GM21390 (cell line): ENCODE measurements around the gene TPD52L1.
"Not testable (repeated sequence)": the region's sequence is repeated elsewhere in the genome, so short reads cannot be mapped to it uniquely, and the experiment has no call there.

Source experiments
- ATAC-seq: cut with Tn5 transposase; IDR thresholded peaks from one replicate; pipeline ENCODE4 v1.9.1; 2021; ENCODE audit not compliant: unreplicated experiment

TPD52L1 gene

DNA sequence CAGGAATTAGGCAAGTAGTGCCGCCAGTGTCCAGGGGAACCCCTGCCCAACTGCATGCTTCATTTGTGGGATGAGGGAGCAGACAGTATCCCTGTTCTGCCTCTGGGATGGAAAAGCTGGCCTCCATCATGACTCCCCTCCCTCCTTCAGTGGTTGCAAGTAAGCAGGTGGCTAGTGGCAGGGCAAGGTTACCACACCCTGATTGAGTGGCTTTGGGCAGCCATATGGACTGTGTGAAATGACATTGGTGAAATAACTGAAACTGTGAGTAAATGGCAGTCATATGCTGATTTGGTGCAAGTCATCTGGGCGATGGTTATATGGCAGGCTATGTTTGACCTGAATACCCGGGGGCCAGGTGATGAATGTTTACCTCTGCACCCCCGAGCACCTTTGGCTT is 115.2 kb downstream of the TPD52L1 start:
- ATAC-seq: no peak

DNA sequence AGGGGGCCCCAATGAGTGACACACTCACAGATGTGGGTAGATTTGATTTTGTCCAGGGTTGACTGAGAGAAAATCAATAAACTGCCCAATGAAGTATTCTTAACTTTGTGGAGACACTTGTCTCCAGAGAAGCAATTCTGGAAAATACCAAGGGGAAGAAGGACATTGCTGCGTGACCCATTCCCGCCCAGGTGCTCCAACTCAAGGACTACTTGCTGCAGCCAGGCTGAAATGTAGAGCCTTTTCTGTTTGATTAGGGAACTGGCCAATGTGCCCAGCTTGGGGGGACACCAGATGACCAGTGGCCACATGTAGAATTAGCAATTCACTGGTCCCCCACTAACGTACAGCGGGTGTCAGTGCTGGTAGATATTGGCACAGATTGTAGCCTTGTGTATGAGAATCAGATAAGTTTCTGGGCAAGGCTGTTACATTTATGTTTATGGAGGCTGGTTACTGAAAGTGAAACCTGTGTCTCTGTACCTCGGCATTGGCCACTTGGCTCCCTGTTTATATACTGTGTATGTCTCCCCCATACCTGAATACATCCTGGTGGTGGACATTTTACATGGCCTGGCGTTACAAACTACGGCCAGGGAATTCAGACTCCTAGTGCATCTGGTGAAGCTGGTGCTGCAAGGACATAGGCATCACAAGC is 115.9 kb downstream of the TPD52L1 start:
- ATAC-seq: no peak

DNA sequence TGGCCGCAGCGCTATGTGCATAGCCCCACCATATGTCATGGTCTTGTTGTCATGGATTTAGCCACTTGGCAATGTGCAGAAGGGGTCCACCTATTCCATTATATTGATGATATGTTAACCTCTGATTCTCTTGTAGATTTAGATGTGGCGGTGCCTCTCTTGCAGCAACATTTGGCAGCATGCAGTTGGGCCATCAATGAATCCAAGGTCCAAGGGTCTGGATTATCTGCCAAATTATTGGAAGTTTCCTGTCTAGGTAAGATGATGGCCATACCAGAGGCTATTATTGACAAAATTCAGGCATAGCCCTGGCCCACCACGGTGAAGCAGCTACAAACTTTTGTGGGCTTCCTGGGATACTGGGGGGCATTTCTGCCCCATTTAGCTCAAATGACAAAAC is 116.8 kb downstream of the TPD52L1 start:
- ATAC-seq: no peak

DNA sequence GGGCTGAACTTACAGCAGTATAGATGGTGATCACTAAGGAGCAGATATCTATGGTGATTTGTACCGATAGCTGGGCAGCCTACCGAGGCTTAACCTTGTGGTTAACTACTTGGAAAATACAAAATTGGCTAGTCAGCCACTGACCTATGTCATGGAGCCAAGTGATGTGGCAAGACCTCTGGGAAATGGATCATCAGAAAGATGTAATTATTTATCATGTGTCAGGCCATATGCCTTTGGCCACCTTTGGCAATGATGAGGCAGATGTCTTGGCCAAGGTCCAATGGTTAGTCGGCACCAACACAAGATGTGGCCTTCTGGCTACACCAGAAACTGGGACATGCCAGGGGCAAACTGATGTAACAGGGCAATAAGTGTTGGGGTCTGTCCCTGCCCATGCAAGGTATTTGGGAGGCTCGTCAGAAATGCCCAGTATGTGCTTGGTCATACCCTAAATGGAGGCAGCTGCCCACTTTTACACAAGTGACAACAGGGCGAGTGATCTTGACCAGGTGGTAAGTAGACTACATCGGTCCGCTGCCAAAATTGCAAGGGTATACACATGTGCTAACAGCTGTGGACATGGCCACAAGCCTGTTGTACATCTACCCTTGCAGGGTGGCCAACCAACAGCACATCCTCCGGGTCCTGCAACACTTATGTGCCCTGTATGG is 118.0 kb downstream of the TPD52L1 start:
- no peak for ATAC-seq

DNA sequence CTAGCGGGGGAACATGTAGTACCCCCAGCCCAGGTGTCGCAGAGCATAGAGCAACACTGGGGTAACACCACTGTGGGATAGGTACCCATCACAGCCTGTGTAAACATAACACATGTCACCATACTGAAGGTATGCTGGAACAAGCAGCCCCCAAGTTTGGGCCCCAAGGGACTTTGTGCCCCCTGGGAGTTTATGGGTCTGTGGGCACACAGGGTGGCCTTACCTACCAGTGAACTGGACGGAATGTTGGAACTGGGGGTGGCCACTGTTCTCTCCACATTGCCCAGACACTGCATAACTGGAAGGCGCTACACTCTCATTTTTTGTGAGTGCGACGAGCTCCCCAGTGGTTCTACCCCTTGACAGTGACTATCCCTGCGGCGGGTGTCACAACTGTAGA is 119.7 kb downstream of the TPD52L1 start:
- no peak for ATAC-seq

DNA sequence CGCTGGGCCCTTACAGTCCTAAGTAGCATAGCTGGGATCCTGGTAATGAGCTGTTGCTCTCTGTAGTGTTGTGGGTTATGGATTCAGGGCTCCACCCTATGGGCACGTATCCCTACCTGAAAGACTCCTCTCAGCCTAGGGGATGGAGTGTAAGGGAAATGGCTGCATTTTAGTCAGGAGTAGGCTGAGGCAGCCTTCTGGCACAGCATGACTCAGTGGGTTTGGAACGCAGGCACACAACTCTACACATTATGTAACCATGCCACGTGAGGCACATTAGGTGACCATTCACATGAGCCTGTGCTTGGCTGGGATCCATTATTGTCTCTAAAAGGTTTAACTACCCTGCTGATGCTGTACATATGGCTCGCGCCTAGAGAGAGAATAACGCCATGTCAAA is 120.4 kb downstream of the TPD52L1 start:
- ATAC-seq: no peak

DNA sequence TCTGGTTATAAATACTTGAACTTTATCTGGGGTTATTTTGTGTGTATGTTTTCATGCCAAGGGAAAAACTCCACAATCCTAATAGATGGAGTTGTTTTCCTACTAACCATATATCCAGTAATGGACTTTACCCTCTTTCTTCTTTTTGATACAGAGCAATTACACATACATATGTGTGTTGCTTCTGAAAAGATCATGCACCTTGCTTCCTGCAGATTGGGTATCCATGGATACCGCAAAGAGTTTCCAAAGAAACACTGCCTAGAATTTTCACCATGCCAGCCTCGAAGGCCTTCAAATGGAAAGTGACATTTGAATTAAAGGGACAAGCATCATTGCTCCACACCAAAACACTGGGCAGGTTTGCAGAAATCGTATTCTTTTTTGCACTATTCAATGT is 121.4 kb downstream of the TPD52L1 start:
- no peak for ATAC-seq

DNA sequence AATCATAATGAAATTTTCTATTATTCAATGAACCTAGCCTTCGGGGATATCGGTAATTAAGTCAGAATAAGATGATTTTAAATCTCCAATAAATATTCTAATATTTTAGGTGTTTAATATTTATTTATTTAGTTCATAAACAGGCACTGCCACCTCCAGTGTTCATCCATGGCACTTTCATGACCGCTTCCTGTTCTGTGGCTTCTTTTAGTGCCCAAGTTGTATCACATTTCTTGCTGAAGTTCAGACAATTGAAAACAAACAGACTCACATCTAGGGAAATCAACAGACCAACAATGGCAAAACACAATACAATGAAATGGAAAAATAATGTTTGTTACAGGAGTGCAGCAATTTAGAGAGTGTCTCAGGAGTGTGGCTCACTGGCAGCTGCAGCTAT is 122.2 kb downstream of the TPD52L1 start:
- no peak for ATAC-seq

DNA sequence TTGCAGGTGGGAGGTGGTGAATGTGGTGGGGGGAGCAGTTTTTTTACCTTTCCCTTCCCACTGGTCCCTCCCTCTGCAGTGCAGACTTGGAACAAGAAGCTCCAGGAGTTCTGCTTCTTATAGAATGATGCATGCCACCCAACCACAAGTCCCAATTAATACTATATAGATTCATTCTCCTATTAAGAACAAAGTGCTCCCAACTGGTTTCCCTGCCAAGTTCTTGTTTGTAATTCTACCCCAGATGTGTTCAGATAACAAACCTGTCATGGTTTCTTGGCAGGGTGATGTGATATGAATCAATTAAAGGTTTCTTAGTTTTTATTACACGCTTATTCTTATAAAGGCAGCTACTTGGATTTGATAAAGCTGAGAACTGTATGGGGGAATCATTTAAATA is 124.3 kb downstream of the TPD52L1 start:
- no peak for ATAC-seq

DNA sequence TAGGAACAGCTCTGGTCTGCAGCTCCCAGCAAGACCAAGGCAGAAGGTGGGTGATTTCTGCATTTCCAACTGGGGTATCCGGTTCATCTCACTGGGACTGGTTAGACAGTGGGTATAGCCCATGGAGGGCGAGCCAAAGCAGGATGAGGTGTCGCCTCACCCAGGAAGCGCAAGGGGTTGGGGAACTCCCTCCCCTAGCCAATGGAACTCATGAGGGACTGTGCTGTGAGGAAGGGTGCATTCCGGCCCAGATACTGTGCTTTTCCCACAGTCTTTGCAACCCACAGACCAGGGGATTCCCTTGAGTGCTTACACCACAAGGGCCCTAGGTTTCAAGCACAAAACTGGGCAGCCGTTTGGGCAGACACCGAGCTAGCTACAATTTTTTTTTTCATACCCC is 126.4 kb downstream of the TPD52L1 start:
- ATAC-seq: no peak

DNA sequence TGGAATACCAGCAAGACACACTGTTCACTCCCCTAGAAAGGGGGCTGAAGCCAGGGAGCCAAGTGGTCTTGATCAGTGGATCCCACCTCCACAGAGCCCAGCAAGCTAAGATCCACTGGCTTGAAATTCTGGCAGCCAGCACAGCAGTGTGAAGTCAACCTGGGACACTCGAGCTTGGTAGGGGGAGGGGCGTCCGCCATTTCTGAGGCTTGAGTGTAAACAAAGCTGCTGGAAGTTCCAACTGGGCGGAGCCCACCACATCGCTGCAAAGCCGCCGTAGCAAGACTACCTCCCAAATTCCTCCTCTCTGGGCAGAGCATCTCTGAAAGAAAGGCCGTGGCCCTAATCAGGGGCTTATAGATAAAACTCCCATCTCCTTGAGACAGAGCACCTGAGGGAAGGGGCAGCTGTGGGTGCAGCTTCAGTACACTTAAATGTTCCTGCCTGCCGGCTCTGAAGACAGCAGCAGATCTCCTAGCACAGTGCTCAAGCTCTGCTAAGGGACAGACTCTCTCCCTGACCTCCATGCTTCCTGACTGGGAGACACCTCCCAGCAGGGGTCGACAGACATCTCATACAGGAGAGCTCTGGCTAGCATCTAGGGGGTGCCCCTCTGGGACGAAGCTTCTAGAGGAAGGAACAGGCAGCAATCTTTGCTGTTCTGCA is 126.9 kb downstream of the TPD52L1 start:
- ATAC-seq: not testable (repeated sequence)

DNA sequence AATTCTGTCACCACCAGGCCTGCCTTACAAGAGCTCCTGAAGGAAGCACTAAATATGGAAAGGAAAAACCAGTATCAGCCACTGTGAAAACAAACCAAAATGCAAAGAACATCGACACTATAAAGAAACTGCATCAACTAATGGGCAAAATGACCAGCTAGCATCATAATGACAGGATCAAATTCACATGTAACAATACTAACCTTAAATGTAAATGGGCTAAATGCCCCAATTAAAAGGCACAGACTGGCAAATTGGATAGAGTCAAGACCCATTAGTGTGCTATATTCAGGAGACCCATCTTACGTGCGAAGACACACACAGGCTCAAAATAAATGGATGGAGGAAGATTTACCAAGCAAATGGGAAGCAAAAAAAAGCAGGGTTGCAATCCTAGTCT is 128.9 kb downstream of the TPD52L1 start:
- not testable (repeated sequence) for ATAC-seq

DNA sequence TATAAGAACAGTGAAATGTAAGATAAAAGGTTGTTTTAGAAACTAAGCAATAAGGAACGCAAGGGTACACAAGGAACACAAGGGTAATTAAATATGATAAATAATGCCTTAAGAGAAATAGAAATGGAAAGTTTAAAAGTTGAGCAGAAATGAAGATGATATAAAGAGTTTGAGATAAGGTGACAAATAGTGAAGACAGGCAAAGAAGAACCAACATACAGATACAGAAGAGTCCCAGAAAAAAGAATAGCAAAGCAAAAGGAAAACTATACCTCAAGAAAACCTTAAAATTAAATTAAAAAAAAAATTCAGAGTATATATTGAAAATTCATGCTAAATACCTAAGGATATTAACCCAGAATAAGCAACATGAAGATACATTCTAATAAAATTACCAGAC is 131.8 kb downstream of the TPD52L1 start:
- no peak for ATAC-seq

DNA sequence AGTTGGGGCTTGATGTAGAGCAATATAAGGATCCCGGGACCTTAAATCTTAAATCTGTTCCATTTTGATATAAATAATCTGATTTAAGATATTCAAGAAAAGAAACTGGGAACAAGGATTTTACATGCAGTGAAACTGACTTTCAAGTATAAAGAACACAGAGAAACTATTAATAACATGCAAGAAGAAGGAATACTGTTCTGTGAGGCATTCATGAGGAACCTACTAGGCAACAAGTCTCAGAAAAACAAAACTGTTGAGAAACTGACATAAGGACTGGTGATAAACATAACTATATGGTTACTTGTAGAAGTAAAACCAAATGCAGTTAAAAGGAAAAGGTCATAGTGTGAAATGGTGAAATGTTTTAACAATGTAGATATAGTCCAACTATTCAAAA is 132.4 kb downstream of the TPD52L1 start:
- no peak for ATAC-seq

DNA sequence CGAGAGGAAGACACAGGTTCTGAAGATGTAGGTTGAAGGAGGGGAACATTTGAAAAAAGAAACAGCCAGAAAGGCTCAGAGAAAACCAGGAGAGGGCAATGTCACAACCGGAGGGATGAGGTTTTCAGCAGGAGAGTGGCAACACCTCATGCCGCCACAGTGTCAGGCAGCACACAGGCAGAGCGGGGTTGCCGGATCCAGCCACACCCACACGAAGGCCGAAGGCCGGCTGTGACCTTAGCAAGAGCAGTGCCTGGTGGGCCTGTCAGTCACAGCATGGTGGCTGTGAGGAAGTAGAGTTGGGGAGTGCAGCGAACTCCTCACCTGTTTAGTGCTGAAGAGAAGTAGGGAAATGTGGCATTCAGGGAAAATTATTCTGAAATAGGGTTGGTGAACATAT is 134.1 kb downstream of the TPD52L1 start:
- ATAC-seq: no peak

DNA sequence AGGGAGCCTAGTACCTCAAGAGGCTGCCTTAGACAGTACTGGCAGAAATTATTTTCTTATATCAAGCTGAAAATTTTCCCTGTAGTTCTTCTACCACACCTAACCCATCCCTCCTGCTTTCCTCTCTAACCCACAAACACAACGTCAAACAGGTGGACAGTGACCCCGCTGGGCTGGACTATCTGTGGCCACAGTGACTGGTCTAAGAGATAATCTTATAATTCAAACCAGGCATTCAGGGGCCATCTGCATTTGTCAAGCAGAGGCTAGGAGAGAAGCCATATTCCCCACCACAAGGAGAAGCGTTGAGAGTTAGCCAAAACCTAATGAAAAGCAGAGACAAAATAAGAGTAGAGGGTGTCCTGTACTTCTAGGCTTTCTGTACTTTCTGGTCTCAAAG is 140.0 kb downstream of the TPD52L1 start:
- no peak for ATAC-seq

DNA sequence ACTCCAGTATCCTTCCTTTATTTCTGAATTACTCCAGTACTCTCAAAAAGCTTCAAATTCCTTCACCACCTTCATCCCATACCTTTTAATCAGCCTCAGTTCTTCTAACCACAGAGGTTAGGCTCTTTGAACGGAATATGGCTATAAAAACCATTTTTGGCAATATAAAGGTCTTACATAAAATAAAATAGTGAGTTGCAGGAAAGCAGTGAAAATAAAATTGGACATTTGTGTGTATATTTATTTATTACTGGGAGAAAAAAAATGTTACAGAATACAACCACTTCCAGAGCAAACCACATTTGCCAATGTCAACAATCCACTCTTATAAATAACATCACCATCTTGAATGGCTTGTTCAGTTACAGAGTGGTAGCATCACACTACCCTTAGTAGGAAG is 140.5 kb downstream of the TPD52L1 start:
- no peak for ATAC-seq

DNA sequence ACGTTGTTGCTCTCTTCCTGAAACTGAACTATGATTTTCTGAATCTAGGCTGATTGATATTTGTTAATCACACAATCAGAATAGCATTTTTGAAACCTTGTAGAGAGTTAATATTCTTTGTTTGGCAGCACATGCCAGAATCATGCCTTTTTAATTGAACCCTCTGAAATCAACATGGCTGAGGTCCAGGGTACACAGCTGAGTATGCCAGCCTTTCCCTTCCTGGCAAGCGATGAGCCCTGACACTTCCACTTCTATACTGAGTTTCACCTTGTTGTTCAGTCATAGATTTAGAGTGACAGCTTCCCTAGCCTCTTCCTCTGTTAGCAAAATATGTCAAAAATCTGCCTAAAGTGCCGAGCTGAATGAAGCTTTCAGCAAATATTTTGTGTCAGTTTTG is 141.4 kb downstream of the TPD52L1 start:
- ATAC-seq: no peak

DNA sequence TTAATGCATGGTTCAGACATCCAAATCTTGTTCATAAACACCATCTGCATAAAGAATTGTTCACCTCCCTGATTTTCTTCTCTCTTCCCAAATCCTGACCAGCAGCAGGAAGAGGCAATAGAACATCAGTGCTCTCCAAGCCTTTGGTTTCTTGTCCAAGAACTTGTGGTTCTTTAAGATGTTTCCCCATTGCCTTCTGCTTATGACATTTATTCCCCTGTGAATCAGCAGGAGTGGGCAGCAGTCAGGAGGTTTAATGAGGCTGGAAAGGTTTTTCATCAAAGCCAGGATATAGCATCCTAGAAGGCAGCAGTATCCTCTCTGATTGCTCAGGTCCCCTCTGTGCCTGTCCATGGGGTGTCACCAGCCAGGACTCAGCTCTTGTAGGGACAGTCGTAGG is 142.9 kb downstream of the TPD52L1 start:
- no peak for ATAC-seq

DNA sequence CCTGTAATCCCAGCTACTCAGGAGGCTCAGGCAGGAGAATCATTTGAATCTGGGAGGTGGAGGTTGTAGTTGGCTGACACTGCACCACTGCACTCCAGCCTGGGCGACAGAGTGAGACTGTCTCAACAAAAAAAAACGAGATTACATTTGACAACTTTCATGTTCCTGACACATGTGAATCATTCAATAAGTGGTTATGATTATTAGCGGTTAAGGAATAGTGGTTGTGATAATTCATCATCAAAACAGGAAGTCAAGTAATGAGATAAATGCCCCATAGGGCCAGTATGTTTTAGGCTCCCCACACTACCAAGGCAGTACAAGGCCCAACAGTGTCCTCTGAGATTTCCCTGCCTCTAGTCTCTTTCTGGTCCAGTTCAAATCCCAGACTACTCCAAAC is 145.7 kb downstream of the TPD52L1 start:
- ATAC-seq: no peak

DNA sequence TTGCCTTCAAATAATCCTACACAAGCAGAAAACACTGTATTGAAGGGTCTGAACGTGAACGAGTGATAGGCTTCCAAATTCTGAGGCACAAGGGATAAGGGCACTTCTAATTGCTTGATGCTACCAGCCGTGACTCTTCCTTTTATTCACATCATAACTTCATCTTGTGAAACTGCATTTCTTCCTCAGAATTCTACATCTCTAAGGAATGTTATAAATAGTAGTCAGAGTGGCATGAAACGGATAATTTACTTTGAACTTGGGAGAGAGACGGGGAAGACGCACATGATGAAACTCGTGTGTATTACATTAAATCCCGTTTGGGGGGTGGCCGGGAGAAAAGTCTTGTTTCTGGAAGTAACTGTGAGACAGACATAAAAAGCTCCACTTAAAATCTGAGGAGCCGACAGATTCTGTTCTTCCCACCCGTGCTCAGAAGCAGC is 147.4 kb downstream of the TPD52L1 start:
- ATAC-seq: no peak
